8988T (cell line): ENCODE results near the gene NAT14.
"Not testable (repeated sequence)": the region's sequence is repeated elsewhere in the genome, so short reads cannot be mapped to it uniquely, and the experiment has no call there.

Source experiments
- DNase-seq: peaks from one replicate; pipeline ENCODE4 v3.0.0; 2011

The NAT14 gene, protein sequence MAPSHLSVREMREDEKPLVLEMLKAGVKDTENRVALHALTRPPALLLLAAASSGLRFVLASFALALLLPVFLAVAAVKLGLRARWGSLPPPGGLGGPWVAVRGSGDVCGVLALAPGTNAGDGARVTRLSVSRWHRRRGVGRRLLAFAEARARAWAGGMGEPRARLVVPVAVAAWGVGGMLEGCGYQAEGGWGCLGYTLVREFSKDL

GRCh38 chr19:55484593-55485438 is at the start of gene NAT14:
Gene NAT14 (plus strand): TSS chr19:55485188. CDS start chr19:55485709, 521 bp downstream.
- peak; percentile 95 for DNase-seq

DNA sequence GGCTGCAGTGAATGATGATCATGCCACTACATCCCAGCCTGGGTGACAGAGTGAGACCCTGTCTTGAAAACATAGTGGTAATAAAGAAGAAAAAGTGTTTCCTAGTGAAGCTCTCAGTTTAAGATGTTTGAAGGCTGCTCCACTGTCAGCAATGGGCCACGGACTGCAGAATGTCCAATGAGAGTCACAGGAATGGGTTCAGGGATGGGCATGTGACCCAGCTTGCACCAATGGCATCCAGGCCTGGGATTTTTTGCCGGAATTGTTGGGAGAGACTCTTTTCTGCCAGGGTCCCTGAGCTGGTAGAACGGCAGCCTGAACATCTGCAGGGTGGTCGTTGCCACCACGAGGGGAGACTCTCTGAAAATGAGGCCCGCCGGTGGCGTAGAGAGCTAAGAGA is 48.1 kb upstream of the NAT14 start:
- DNase-seq: no peak

GRCh38 chr19:55437410-55437809 is 47.6 kb upstream of the NAT14 start:
- DNase-seq: no peak

GRCh38 chr19:55439052-55439451 is 45.9 kb upstream of the NAT14 start:
- no peak for DNase-seq

- no peak for DNase-seq
Observed at GRCh38 chr19:55440411-55441105, 44.4 kb upstream of the NAT14 start.

DNA sequence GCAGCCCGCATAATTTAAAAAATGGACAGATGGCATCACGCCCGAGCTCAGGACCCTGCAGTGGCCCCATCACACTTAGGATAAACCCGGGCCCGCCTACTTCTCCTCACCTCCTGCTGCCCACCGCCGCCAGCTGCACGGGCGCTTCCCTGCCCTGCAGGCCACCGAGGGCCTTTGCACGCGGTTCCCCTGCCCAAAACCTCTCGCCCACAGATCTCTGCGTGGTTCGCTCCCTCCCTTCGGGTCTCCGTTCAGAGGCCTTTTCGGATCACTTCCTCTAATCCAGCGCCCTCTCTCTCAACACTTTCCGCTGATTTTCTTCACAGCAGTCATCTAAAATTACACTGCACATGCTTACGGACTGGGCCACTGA is 43.7 kb upstream of the NAT14 start:
- DNase-seq: no peak

- DNase-seq: no peak
Observed at GRCh38 chr19:55441692-55442321, 43.2 kb upstream of the NAT14 start.

DNA sequence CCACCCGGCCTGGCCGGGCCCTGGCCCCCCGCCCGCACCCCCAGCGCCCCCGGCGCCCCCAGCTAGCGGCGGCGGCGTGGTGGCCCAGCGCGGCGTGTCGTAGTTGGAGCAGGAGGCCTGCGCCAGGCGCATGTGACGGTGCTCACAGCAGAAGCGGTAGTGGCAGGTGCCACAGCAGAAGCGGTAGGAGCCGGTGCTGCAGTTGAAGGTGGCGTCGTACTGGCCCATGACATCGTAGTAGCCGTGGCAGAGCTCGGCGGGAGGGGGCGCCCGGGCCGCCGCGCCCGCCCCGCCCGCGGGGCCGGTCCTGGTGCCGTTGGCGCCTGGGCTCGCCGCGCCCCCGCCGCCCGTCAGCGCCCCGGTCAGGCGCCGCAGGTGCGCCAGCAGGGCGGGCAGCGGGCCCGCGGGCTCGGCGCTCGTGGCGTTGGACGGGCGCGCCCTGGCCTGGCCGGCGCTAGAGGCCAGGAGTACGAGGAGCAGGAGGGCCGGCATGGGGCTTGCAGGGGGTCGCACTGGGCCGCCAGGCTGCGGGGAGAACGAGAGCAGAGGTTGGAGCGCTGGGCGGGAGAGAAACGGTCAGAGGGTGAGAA is 42.5 kb upstream of the NAT14 start:
- DNase-seq: no peak

GRCh38 chr19:55443045-55443823 is 41.8 kb upstream of the NAT14 start, which contains the start of gene SHISA7:
Gene SHISA7 (minus strand): TSS chr19:55443300. CDS start chr19:55442863, 437 bp downstream.
- no peak for DNase-seq

DNA sequence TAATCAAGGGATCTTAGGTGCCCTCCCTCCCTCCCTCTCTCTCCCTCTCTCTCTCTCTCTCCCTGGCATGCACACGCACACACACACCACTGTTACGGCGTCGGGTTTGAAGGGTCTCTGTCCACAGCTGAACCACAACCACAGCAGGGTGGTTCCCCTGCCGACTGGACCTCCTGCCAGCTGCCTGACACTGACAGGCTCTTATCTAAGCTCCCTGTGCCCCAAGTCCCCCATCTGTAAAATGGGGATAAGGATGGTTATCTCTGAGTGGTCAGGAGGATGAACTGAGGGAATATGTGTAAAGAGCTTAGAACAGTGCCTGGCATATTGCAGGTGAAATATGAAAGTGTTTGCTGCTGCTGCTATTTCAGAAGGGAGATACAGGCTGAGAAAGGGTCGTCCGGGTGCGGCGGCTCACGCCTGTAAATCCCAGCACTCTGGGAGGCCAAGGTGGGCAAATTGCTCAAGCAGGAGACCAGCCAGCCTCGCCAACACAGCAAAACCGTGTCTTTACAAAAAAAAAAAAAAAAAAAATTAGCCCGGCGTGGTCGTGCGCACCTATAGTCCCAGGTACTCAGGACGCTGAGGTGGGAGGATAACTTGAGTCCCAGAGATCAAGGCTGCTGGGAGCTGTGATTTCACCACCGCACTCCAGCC is 41.0 kb upstream of the NAT14 start:
- DNase-seq: no peak

GRCh38 chr19:55444646-55445045 is 40.3 kb upstream of the NAT14 start:
- DNase-seq: no peak

DNA sequence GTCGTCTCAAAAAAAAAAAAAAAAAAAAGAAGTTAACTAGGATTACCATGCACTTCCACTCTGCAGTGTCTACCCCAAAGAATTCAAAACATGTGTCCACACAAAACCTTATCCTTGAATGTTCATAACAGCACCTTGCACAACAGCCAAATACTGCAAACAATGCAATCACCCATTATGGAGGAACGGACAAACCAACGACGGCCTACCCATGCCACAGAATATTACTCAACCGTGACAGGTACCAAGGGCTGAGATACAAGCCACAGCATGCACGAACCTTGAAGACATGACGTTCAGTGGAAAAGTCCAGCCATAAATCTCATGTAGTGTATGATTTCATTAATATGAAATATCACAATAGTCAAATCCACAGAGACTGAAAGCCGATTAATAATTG is 38.9 kb upstream of the NAT14 start:
- no peak for DNase-seq

GRCh38 chr19:55447421-55448174 is 37.4 kb upstream of the NAT14 start:
- DNase-seq: peak; percentile 71

DNA sequence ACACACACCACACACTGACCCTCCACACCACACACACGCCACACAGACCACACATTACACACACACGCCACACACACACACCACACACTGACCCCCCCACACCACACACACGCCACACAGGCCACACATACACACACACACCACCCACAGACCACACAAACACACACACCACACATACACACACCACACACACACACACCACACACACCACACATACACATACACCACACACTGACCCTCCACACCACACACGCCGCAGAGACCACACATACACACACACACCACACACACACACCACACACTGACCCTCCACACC is 36.9 kb upstream of the NAT14 start:
- not testable (repeated sequence) for DNase-seq

DNA sequence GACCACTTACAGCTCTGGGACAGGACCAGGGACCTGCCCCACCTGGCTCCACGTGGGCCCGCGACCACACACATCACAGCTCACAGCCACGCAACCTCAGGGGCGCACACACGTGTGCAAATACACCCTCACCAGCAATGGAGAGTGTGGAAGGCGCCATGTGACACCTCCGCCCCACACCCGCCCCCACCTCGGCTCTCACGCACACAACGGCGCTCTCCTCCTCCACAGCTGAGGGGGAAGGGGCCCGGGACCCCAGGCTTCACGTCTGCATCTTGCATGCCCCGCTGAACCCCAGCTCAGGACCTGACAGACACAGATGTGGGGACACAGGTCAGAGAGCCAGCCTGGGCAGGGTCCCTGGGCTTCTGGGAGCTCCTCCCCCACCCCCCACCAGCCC is 35.5 kb upstream of the NAT14 start:
- DNase-seq: no peak

DNA sequence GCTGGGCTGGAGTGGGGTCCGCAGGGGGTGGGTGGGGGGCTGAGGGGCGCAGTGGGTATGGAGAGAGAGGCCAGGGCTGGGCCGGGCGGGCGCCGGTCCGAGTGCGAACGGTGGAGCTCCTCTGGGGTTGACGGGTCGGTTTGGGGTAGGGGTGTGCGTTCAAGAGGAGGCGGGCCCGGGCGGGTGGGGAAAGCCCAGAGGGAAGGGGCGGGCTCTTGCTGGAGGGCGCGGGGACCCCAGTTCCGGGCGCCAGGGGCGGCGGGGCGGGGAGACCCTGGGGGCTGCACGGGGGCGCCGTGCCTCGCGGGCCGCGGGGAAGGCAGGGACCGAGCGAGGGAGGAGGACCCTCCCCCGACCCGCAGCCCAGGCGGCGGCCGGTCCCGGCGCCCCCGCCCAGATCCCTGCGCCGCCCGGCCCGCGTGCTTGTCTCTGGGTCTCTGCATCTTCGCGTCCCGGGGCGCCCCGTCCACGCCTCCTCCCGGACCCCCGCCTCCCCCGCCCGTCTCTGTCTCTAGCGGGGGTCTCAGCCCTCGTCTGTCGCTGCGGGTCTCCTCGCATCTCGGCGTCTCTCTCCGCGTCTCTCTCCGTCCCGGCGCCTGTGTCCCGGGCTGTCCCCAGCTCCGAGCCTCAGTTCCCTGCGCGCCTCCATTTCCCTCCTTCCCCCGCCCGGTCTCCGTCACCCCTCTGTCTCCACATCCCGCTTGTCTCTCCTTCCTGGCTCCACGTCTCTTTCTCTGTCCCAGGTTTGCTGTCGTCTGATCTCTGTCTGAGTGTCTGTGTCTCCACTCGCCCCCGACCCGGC is 33.6 kb upstream of the NAT14 start:
- DNase-seq: no peak

GRCh38 chr19:55451965-55452748 is 32.8 kb upstream of the NAT14 start:
- no peak for DNase-seq

DNA sequence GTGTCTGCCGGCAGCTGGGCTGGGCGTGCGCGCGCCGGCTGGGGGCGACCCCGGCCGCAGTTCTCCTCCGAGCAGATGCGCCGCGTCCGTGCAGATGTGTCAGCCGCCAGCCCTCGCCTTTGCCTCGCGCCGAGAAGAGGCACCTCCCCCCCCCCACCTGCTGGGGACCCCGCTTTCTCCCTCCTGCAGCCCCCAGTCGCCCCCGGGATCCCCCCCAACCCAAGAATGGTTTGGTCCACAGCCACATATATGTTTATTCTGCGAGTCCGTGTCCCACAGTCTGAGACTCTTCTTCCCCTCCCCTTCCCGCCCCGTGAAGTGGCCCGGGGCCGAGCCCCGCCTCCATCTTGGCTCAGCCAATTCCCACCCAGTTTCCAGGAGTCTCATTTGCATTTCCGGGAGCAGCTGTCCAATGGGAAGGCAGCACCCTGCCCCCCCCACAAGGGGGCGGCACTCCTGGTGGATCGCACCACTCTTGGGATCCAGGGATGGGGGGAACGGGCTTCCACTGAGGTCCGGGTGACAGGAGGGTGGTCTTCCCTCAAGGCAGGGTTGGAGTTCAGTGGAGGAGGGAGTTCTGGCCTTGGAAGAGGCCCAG is 32.1 kb upstream of the NAT14 start:
- DNase-seq: peak; percentile 83
